Measurements from ENCODE around the gene VKORC1. TPM values are rescaled to one million over a fixed set of nuclear protein-coding genes. Genes with fewer than 3 reads are reported as not detected.
A peak's percentile ranks its signal among the peaks of the same experiment; 100 is the strongest.

Gene VKORC1
- total and polyA plus RNA-seq, 2 of the 4 experiments (the other 2 are of a cell fraction): 65.2 to 317 TPM

- TF ChIP-seq BHLHE40 (IDR thresholded peaks at IDR 0.05; ENCODE audit: low read depth, low read length): 0 out of 2 replicates have a peak, but pooled peaks have one; percentile 18
Measured at GRCh38 chr16:31052114-31052513, 42.5 kb downstream of the VKORC1 start (continued).

- no peak overlapping the region for H3K4ac ChIP-seq (ENCODE audit: low read depth, low read length)
- no peak overlapping the region for H4K91ac ChIP-seq (ENCODE audit: insufficient read depth, low read depth, low read length)
- no peaks in the 10 kb centered on the region for H3K36me3 ChIP-seq (ENCODE audit: control insufficient read depth, insufficient read depth, low read length)
- no peak overlapping the region for H2BK120ac ChIP-seq (ENCODE audit: low read depth, low read length)
- H4K20me1 ChIP-seq (ENCODE audit: insufficient read depth, low read length): no peaks in the 10 kb centered on the region; the same call in 1 of the 2 replicates
- ChIA-PET CTCF (no interaction called here), POLR2A (ENCODE audit: unreplicated experiment) (no interaction called here)
- ATAC-seq (ENCODE audit: low read depth) (no peak), DNase-seq (no peak)
- no peak overlapping the region for H3K4me3 ChIP-seq (ENCODE audit: insufficient read depth, low read depth, low read length)
- no TSS peak for BruUV-seq (replicated peaks)
- 0 out of 2 replicates have a peak overlapping the region, but pooled peaks have one; percentile 3 for H2AK5ac ChIP-seq (ENCODE audit: low read depth, low read length)
- no peak overlapping the region for H2AFZ ChIP-seq (replicated peaks; ENCODE audit: low read length, poor library complexity)
- H2BK5ac ChIP-seq (ENCODE audit: low read depth, low read length, poor library complexity, severe bottlenecking): no peak overlapping the region
- intact Hi-C loops (cut with micrococcal nuclease): no loop called here
- H3K4me2 ChIP-seq (ENCODE audit: low read depth, low read length): no peak overlapping the region
- no peak overlapping the region for H3K56ac ChIP-seq (ENCODE audit: extremely low read depth, insufficient read depth, low read length)
- no peak overlapping the region for H3K14ac ChIP-seq (replicated peaks; ENCODE audit: low read depth, low read length)
- H3K9me3 ChIP-seq (ENCODE audit: control insufficient read depth, insufficient read depth, low read length): no peaks in the 10 kb centered on the region
- peaks cover 2% of the 10 kb centered on the region; the same call in 1 of the 2 replicates for H3K4me1 ChIP-seq (ENCODE audit: control insufficient read depth, insufficient read depth, low read length)
- no peaks in the 10 kb centered on the region for H3K27me3 ChIP-seq (ENCODE audit: control insufficient read depth, insufficient read depth, low read length)
- H2AK9ac ChIP-seq (replicated peaks; ENCODE audit: low read depth, low read length, poor library complexity): no peak overlapping the region
- H3K23ac ChIP-seq (ENCODE audit: low read depth, low read length): no peak overlapping the region
- no peak overlapping the region for H3K9ac ChIP-seq (ENCODE audit: low read depth, low read length)
- in situ Hi-C loops (cut with MboI; ENCODE audit: low sequenced_read_pairs): no loop called here
- no peak overlapping the region for H2BK15ac ChIP-seq (ENCODE audit: low read depth, low read length)
- WGBS, 2 experiments (ENCODE audit: extremely low coverage in 2 of 2, insufficient read length in 1 of 2): 86% methylated on average over 6 of the region's 10 CpGs; no CpG with 5 or more reads in 1 of the 2 experiments
- H3K27ac ChIP-seq (ENCODE audit: insufficient read depth, low read length): no peak overlapping the region
- H3K79me1 ChIP-seq (ENCODE audit: low read depth in 1 of 2, low read length in 2 of 2): peaks cover 0 to 6% of the 10 kb centered on the region in 2 experiments; a peak in 1 of 4 replicates
- dilution Hi-C loops (cut with HindIII; ENCODE audit: low sequenced_read_pairs, unreplicated experiment): no loop called here
- peaks cover 7% of the 10 kb centered on the region for H3K9me1 ChIP-seq (ENCODE audit: insufficient read depth, low read length)
- 0 out of 2 replicates have a peak overlapping the region, but pooled peaks have one; percentile 5 for H2BK20ac ChIP-seq (ENCODE audit: low read depth, low read length)
- no peak overlapping the region for H4K8ac ChIP-seq (ENCODE audit: low read depth in 2 of 2, low read length in 2 of 2)
- H3K18ac ChIP-seq (ENCODE audit: low read depth, low read length): no peak overlapping the region
- H4K5ac ChIP-seq (ENCODE audit: low read depth, low read length): no peak overlapping the region
- no peak for TF ChIP-seq RCOR1 (IDR thresholded peaks at IDR 0.05; ENCODE audit: insufficient replicate concordance, low read length)
- no peak for TF ChIP-seq MAFK (IDR thresholded peaks at IDR 0.05; ENCODE audit: low read depth, low read length)
- TF ChIP-seq CTCF (conservative IDR thresholded peaks at IDR 0.05; ENCODE audit: low read depth, low read length): no peak
- no peak for TF ChIP-seq NFE2L2 (IDR thresholded peaks at IDR 0.05; ENCODE audit: low read depth, low read length)
- no peak for TF ChIP-seq MXI1 (IDR thresholded peaks at IDR 0.05; ENCODE audit: borderline replicate concordance, low read depth, low read length)
- no peak for TF ChIP-seq ELK1 (IDR thresholded peaks at IDR 0.05; ENCODE audit: borderline replicate concordance, low read depth, low read length)
- no peak for TF ChIP-seq USF2 (IDR thresholded peaks at IDR 0.05; ENCODE audit: low read depth, low read length)
- TF ChIP-seq MAZ (IDR thresholded peaks at IDR 0.05; ENCODE audit: borderline replicate concordance, low read depth, low read length): no peak
- TF ChIP-seq RAD21 (IDR thresholded peaks at IDR 0.05; ENCODE audit: low read length): no peak
- no peak for TF ChIP-seq CHD1 (IDR thresholded peaks at IDR 0.05; ENCODE audit: low read depth, low read length)
- TF ChIP-seq SMC3 (IDR thresholded peaks at IDR 0.05; ENCODE audit: low read depth, low read length): no peak
Measured at GRCh38 chr16:31050280-31051030, 44.1 kb downstream of the VKORC1 start.
